Neutrophil (primary cell): ENCODE measurements around the gene RNF10.
"Not testable (repeated sequence)": the region's sequence is repeated elsewhere in the genome, so short reads cannot be mapped to it uniquely, and the experiment has no call there.

Source experiments
- H3K27ac ChIP-seq: fragments of 200-600 bp; sonication (generic); 2 replicates; pipeline ENCODE4 v1.5.1; 2016; ENCODE audit warnings: mild to moderate bottlenecking, moderate library complexity
- H3K27me3 ChIP-seq: fragments of 200-600 bp; sonication (generic); 2 replicates; pipeline ENCODE4 v1.6.0; 2016; ENCODE audit warnings: mild to moderate bottlenecking
- H3K36me3 ChIP-seq: fragments of 200-600 bp; sonication (generic); 2 replicates; pipeline ENCODE4 v1.5.1; 2017
- H3K4me1 ChIP-seq, 2 experiments: fragments of 200-600 bp in 1 of 2; sonication (generic) in 1 of 2; 1 replicate in 1 of 2; 2 replicates in 1 of 2; pipeline versions ENCODE4 v1.5.1 to v1.6.1; 2013 to 2016; ENCODE audit warnings: low read depth in 1 of 2, low read length in 1 of 2, mild to moderate bottlenecking in 1 of 2, moderate library complexity in 1 of 2; ENCODE audit not compliant: control insufficient read depth in 1 of 2, insufficient read depth in 1 of 2
- H3K4me3 ChIP-seq, 2 experiments: fragments of 200-600 bp in 1 of 2; sonication (generic) in 1 of 2; 1 replicate in 1 of 2; 2 replicates in 1 of 2; pipeline ENCODE4 v1.5.1; 2013 to 2016; ENCODE audit warnings: low read depth in 1 of 2, low read length in 1 of 2, mild to moderate bottlenecking in 1 of 2, moderate library complexity in 1 of 2
- H3K9me3 ChIP-seq: fragments of 200-600 bp; sonication (generic); 2 replicates; pipeline ENCODE4 v1.5.1; 2016
- TF ChIP-seq, protein P1 (sequence below): fragments of 200-600 bp; sonication (generic); IDR thresholded peaks from 2 replicates; pipeline ENCODE4 v1.5.1; 2016; ENCODE audit warnings: antibody characterized with exemption

RNF10 gene

DNA sequence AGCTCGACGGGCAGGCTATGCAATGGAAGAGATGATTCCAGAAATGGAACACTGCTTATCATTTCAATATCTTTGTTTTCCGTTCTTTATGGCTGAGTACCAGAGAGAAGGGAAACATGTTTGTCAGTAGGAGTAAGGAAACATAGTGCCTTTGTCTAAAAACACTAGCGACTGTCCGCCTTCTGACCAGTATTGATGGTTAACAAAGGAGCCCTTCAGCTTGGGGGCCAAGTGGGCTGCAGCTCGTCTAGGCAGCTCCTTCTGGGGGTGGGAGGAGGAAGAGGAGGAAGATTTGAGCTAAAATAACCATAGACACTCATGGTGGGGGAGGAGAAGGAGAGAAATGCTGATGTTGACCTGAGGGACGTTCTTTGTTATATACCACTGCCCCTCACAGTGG lies 20.2 kb upstream of the RNF10 start:
- Histone ChIP-seq H3K4me1 (no peaks in the 10 kb centered on the region), H3K9me3 (no peaks in the 10 kb centered on the region), H3K4me3 (no peak overlapping the region), H3K27ac (no peak overlapping the region), H3K36me3 (peaks cover 32% of the 10 kb centered on the region), H3K27me3 (no peaks in the 10 kb centered on the region)
- TF ChIP-seq, protein P1, sequence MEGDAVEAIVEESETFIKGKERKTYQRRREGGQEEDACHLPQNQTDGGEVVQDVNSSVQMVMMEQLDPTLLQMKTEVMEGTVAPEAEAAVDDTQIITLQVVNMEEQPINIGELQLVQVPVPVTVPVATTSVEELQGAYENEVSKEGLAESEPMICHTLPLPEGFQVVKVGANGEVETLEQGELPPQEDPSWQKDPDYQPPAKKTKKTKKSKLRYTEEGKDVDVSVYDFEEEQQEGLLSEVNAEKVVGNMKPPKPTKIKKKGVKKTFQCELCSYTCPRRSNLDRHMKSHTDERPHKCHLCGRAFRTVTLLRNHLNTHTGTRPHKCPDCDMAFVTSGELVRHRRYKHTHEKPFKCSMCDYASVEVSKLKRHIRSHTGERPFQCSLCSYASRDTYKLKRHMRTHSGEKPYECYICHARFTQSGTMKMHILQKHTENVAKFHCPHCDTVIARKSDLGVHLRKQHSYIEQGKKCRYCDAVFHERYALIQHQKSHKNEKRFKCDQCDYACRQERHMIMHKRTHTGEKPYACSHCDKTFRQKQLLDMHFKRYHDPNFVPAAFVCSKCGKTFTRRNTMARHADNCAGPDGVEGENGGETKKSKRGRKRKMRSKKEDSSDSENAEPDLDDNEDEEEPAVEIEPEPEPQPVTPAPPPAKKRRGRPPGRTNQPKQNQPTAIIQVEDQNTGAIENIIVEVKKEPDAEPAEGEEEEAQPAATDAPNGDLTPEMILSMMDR, result no peak

GRCh38 chr12:120515496-120515895 lies 18.7 kb upstream of the RNF10 start:
- Histone ChIP-seq H3K4me3 (no peak overlapping the region), H3K4me1 (no peaks in the 10 kb centered on the region), H3K27me3 (no peaks in the 10 kb centered on the region), H3K9me3 (no peaks in the 10 kb centered on the region), H3K27ac (no peak overlapping the region), H3K36me3 (peaks cover 29% of the 10 kb centered on the region)
- TF ChIP-seq, protein P1, result no peak

GRCh38 chr12:120519324-120519723 lies 14.8 kb upstream of the RNF10 start:
- H3K36me3 ChIP-seq, result peaks cover 21% of the 10 kb centered on the region
- H3K4me3 ChIP-seq, result not testable (repeated sequence)

DNA sequence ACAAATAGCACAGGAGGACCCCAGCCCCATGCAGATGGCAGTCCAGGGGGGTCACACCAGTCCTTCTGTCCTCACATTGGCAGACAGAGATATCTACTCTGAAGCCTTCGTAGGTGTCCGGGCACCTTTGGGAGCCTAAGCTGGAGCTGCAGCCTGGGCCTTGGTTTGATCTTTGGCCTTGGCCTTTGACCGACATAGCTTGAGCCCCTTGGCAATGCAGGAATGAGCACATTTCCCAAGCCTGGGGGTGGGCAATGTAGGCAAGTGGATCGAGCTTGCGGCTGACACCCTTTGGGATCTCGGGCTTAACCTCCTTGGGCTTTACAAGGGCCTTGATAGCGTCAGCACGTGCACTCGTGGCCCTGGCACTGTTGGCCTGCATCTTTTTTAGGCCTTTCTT lies 11.6 kb upstream of the RNF10 start:
- Histone ChIP-seq H3K4me3 (no peak overlapping the region), H3K4me1 (no peaks in the 10 kb centered on the region), H3K9me3 (no peaks in the 10 kb centered on the region), H3K27me3 (no peaks in the 10 kb centered on the region), H3K36me3 (no peaks in the 10 kb centered on the region), H3K27ac (no peak overlapping the region)
- TF ChIP-seq, protein P1, result no peak

More at GRCh38 chr12:120519324-120519723, 14.8 kb upstream of the RNF10 start:
- H3K27ac ChIP-seq, H3K4me1 ChIP-seq, H3K9me3 ChIP-seq, H3K27me3 ChIP-seq: not testable (repeated sequence)

- no peaks in the 10 kb centered on the region for H3K27me3 ChIP-seq
- H3K4me3 ChIP-seq, result peak within 1 kb of the TSS; percentile 95 to 98
- TF ChIP-seq, protein P1, result no peak
- H3K36me3 ChIP-seq, result no peaks in the 10 kb centered on the region
- H3K9me3 ChIP-seq, result no peaks in the 10 kb centered on the region
- peaks cover 23 to 27% of the 10 kb centered on the region in 2 experiments for H3K4me1 ChIP-seq
- peak within 1 kb of the TSS; percentile 86 for H3K27ac ChIP-seq
These were observed 5.2 kb upstream of the RNF10 start, which contains the start of gene COQ5 for GRCh38 chr12:120528861-120529525. Gene COQ5, minus strand, starts transcription at chr12:120529158. Its CDS starts 17 bp downstream, at chr12:120529141.

- H3K9me3 ChIP-seq, result no peaks in the 10 kb centered on the region
- H3K27ac ChIP-seq, result peak overlapping the region; percentile 86
- peaks cover 23 to 28% of the 10 kb centered on the region in 2 experiments for H3K4me1 ChIP-seq
- H3K36me3 ChIP-seq, result no peaks in the 10 kb centered on the region
- peak overlapping the region; percentile 95 to 98 for H3K4me3 ChIP-seq
- TF ChIP-seq, protein P1, result no peak
- H3K27me3 ChIP-seq, result no peaks in the 10 kb centered on the region
These were observed 4.3 kb upstream of the RNF10 start for GRCh38 chr12:120529641-120530417.

DNA sequence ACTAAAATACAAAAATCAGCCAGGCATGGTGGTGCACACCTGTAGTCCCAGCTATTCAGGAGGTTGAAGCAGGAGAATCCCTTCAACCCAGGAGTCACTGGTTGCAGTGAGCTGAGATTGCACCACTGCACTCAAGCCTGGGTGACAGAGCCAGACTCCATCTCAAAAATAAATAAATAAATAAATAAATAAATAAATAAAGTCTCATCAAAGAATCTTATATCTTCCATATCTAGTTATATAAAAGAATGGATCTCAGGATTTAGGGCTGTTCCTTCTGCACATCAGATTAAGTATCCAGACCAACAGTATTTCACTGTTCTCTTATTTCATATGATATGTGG lies 3.8 kb upstream of the RNF10 start:
- Histone ChIP-seq H3K27ac (peak overlapping the region; percentile 86), H3K4me3 (peak overlapping the region in 1 of 2 experiments; percentile 95), H3K4me1 (peaks cover 26 to 32% of the 10 kb centered on the region in 2 experiments)
- H3K36me3 ChIP-seq, H3K9me3 ChIP-seq, H3K27me3 ChIP-seq: not testable (repeated sequence)
